Cardiac muscle cell (in vitro differentiated cells and primary cell): ENCODE measurements around the gene RCAN3. TPM values are rescaled to one million over a fixed set of nuclear protein-coding genes. Genes with fewer than 3 reads are reported as not detected.
"Not testable (repeated sequence)": the region's sequence is repeated elsewhere in the genome, so short reads cannot be mapped to it uniquely, and the experiment has no call there.

Experiments used
- DNase-seq, 2 donors: peaks; one replicate each; pipeline versions ENCODE4 v3.0.0 to v3.0.0-alpha.2; 2010 to 2017; ENCODE audit warnings: low read depth in 1 of 2, low spot score in 1 of 2
- H3K27ac ChIP-seq: fragments of 200-600 bp; sonication (generic); 2 replicates; pipeline ENCODE4 v1.5.1; 2016
- H3K27me3 ChIP-seq: fragments of 200-600 bp; sonication (generic); 2 replicates; pipeline ENCODE4 v1.6.0; 2016; ENCODE audit warnings: control low read depth
- H3K36me3 ChIP-seq: fragments of 200-600 bp; sonication (generic); 2 replicates; pipeline ENCODE4 v1.5.1; 2016; ENCODE audit warnings: control low read depth
- H3K4me1 ChIP-seq: fragments of 200-600 bp; sonication (generic); 2 replicates; pipeline ENCODE4 v1.8.1; 2017; ENCODE audit warnings: low read depth, mild to moderate bottlenecking, mixed run types
- H3K4me3 ChIP-seq: fragments of 200-600 bp; sonication (generic); 2 replicates; pipeline ENCODE4 v1.5.1; 2016; ENCODE audit warnings: mild to moderate bottlenecking
- H3K9me3 ChIP-seq: fragments of 200-600 bp; sonication (generic); 2 replicates; pipeline ENCODE4 v1.5.1; 2017; ENCODE audit warnings: low read depth, mild to moderate bottlenecking, control low read depth
- CTCF ChIP-seq: IDR thresholded peaks from 2 replicates; pipeline ENCODE4 v1.5.1; 2012; ENCODE audit warnings: low read depth, mild to moderate bottlenecking, low read length
- polyA plus RNA-seq: library from polyadenylated mRNA; unstranded; fragments of >200 nt; fragmentation: Nextera tagmentation; extraction: Ambion mirVana; gene quantifications from 2 replicates; pipeline ENCODE4 v1.2.1, GENCODE V29; 2016
- total RNA-seq: library from RNA; depleted of rRNA; stranded (reverse); fragments of >200 nt; gene quantifications from 2 replicates; pipeline ENCODE4 v1.2.3, GENCODE V29; 2016

Gene RCAN3
- total and polyA plus RNA-seq, 2 experiments from 2014 or later, result 6.4 to 8.4 TPM

GRCh38 chr1:24506691-24507381 is 4.2 kb downstream of the RCAN3 start:
- Histone ChIP-seq H3K9me3 (no peaks in the 10 kb centered on the region), H3K27me3 (no peaks in the 10 kb centered on the region), H3K27ac (no peak overlapping the region), H3K36me3 (no peaks in the 10 kb centered on the region), H3K4me1 (peaks cover 5% of the 10 kb centered on the region), H3K4me3 (no peak overlapping the region)
- DNase-seq, result no peak
- TF ChIP-seq CTCF, result no peak

- TF ChIP-seq CTCF, result no peak
- DNase-seq, result no peak
- H3K4me1 ChIP-seq, result peaks cover 5% of the 10 kb centered on the region
- no peaks in the 10 kb centered on the region for H3K9me3 ChIP-seq
- H3K36me3 ChIP-seq, result no peaks in the 10 kb centered on the region
- no peak overlapping the region for H3K27ac ChIP-seq
- H3K4me3 ChIP-seq, result no peak overlapping the region
- H3K27me3 ChIP-seq, result no peaks in the 10 kb centered on the region
Observed at GRCh38 chr1:24507405-24507804, 4.8 kb downstream of the RCAN3 start.

GRCh38 chr1:24508911-24509310 is 6.3 kb downstream of the RCAN3 start:
- no peaks in the 10 kb centered on the region for H3K9me3 ChIP-seq
- no peak for DNase-seq
- H3K27ac ChIP-seq, result no peak overlapping the region
- H3K36me3 ChIP-seq, result no peaks in the 10 kb centered on the region
- no peak overlapping the region for H3K4me3 ChIP-seq
- H3K4me1 ChIP-seq, result no peaks in the 10 kb centered on the region
- no peaks in the 10 kb centered on the region for H3K27me3 ChIP-seq
- TF ChIP-seq CTCF, result no peak

GRCh38 chr1:24513706-24514105 is 11.1 kb downstream of the RCAN3 start:
- TF ChIP-seq CTCF, result no peak
- H3K4me3 ChIP-seq, result no peak overlapping the region
- no peak for DNase-seq
- no peaks in the 10 kb centered on the region for H3K36me3 ChIP-seq
- H3K4me1 ChIP-seq, result no peaks in the 10 kb centered on the region
- H3K27ac ChIP-seq, result no peak overlapping the region
- no peaks in the 10 kb centered on the region for H3K27me3 ChIP-seq
- no peaks in the 10 kb centered on the region for H3K9me3 ChIP-seq

GRCh38 chr1:24514946-24515345 is 12.3 kb downstream of the RCAN3 start:
- Histone ChIP-seq H3K27ac (no peak overlapping the region), H3K36me3 (no peaks in the 10 kb centered on the region), H3K4me3 (no peak overlapping the region), H3K27me3 (no peaks in the 10 kb centered on the region), H3K4me1 (no peaks in the 10 kb centered on the region), H3K9me3 (no peaks in the 10 kb centered on the region)
- TF ChIP-seq CTCF, result no peak
- no peak for DNase-seq

- not testable (repeated sequence) for H3K36me3 ChIP-seq, H3K9me3 ChIP-seq, DNase-seq, H3K27me3 ChIP-seq, H3K4me1 ChIP-seq, H3K4me3 ChIP-seq, H3K27ac ChIP-seq
Observed at GRCh38 chr1:24515671-24516209, 13.1 kb downstream of the RCAN3 start.
